Measurements from ENCODE around the gene RBBP4.

- TF ChIP-seq EZH2 (IDR thresholded peaks at IDR 0.05; ENCODE audit: borderline replicate concordance, insufficient read depth, low read depth, low read length, poor library complexity, severe bottlenecking) (no peak), CTCF (IDR thresholded peaks at IDR 0.05) (no peak)
Observed at GRCh38 chr1:32618673-32619221, 32.3 kb upstream of the RBBP4 start.

Measured in B cell (primary cell).